ENCODE results near the gene CD8B.

Gene CD8B

GRCh38 chr2:86794861-86795260 is 66.8 kb downstream of the CD8B start:
- no peak for DNase-seq

GRCh38 chr2:86793752-86794151 is 67.9 kb downstream of the CD8B start:
- DNase-seq = no peak

GRCh38 chr2:86791573-86791972 is 70.1 kb downstream of the CD8B start:
- no peak for DNase-seq

DNA sequence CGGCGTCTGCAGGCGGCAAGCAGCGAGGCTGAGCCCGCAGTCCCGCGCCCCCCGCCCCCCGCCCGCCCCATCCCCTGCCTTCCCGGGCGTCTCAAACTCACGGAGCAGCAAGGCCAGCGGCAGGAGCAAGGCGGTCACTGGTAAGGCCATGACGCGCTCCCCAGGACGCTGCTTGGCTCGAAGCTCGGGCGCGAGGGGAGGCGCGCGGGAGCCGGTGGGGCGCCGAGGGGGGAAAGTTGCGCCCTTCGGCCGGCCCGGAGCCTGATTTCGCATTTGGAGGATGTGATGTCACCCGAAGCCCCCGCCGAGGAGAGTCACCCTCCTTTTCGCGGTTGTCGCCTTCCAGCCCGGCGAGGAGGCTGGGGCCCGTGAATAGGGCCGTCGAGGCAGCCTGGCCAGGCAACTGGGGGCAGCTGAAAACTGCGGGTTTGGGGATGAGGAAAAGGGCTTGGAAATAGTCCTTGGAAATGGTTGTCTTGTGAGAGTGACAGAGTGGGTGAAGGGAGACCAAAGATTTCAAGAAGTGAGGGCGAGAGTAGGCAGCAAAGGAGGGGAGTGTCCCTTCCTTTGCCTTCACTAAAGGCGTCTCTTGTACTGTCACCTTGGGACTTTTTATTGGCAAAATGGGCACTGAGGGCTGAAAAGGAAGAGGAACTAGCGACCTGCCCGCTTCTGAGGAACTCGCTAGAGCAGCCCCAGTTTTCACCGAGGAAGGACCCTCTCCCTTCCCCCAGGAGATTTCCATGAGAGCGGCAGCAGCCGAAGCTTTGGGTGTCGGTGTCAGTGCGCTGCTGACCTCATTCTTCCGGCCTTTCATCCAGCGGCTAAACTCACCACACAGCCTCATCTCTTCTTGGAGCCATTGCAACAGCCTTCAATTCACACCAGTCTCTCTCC is 70.8 kb downstream of the CD8B start, which contains the start of gene CD8A:
Gene CD8A, minus strand, starts transcription at position 238 of the 897 bp plus-strand sequence. Its CDS starts 88 bp downstream, at position 150.
- DNase-seq = no peak

DNA sequence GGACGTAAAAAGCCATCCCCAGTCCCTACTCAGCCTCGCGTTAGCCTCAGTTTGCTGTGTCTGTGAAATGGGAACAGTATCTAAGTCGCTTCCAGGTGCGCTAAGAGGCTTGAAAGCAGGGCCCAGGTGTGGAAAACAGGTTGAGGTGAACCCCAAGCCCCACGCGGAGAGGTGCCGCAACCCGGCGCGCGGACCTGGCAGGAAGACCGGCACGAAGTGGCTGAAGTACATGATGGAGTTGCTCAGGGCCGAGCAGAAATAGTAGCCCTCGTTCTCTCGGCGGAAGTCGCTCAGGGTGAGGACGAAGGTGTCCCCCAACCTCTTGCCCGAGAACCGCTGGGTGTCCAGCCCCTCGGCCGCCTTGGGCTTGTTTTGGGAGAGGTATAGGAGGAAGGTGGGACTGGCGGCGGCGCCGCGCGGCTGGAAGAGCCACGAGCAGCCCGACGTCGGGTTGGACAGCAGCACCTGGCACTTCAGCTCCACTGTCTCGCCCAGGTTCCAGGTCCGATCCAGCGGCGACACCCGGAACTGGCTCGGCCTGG is 71.5 kb downstream of the CD8B start:
- DNase-seq = no peak

- no peak for DNase-seq
Observed at GRCh38 chr2:86789687-86790133, 72.0 kb downstream of the CD8B start.

GRCh38 chr2:86788881-86789686 is 72.6 kb downstream of the CD8B start:
- DNase-seq = no peak

DNA sequence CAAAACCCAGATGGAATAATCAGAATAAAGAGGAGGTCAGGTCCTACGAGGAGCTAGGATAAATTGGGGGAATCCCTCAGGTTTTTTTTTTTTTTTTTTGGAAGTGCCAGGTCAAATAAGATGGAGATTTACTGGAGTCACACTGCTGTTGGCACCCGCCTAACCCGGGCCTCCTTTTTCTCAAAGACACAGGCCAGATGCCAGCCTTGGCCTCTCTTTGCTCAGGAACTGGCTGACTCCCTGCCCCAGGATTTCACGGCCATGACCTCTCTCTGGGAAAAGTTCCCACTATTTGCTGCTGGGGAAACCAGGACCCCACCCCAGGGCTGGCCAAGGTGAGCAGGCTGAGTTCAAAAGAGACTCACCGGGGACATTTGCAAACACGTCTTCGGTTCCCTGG is 73.5 kb downstream of the CD8B start:
- no peak for DNase-seq

DNA sequence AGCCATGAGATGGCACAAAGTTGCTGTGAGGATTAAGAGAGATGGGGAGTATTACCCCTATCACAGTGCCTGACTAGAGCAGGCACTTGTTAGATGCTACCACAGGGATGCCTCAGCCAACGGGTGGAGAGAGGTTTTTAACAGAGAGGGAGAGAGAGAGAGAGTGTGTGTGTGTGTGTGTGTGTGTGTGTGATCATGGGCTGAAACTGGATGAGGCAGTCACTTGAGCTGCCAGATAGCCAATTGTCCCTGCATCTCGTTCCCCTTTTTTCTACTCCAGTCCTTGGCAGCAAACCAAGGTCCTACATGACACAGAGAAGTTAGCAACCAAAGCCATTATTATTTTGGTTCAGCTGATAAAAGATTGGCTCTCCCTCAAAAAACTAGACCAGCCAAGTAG is 74.0 kb downstream of the CD8B start:
- DNase-seq = no peak

DNA sequence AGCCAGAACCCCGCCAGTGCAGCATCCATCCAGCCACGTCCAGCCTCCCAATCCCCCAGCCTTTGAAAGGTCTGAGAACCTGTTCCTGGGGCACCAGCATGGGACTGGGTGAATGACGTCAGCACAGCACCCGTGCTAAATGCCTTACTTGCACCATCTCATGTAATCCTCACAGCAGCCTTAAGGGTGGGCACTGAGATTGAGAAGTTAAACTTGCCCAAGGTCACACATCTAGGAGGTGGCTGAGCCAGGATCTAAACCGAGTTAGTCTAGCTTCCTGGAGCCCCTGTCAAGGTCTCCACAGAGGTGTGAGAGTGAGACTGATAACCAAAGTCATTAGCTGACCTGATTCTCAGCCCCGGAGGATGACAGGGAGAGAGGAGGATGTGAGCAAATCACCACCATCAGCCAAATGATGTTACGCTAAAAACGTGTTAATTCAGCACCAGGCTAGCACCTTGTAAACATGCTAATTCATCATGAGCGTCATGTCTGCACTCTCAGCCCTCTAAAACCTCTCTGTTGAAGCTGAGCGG is 75.6 kb downstream of the CD8B start:
- DNase-seq = no peak

DNA sequence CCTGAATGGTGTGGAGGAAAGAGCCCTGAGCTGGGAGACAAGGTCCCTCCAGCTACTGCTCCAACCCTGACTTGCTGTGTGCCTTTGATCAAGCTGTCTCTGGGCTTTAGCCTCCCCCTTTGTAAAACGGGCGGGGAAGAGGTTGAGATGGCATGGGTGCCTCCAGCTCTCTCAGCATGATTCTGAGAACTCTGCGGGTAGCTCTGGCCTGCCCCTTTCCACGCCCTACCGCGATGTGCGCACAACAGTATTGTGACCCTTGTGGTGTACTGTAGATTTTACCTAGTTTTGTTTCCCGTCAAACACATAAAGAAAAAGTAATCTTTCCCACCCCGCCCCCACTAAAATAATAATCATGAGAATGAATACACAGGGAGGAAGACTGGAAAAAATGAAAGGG is 76.2 kb downstream of the CD8B start:
- DNase-seq = no peak

DNA sequence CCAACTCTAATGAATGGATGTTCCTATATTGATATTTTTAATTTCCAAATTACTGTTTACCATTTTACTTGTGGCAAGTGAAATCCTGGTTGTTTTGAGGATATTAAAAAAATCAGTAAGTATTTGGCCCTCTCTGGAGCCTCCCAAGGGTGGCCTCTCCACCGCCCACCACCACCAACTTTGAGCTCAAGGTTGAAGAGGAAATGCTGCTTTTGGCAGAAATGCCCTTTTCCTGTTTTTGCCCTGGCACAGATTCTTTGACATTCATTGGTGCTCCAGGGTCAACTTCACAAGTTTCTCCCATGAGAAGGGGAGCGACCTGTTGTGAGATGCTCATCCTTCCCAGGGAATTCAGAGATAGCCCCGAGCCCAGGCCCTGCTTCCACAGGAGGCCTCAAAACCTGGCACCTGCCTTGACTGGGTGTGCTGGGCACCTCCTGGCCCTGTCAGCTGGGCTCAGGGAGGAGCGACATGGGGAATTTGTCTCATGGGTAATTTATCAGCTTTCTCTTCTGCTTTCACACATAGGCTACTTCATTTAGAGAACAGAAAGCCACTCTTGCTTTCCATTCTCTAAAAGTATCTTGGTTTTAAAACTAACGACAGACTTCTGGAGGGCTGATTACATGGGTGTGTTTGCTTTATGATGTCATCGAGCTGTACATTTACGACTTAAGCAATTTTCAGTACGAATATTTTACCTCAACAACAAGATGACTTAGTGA is 77.9 kb downstream of the CD8B start:
- DNase-seq = no peak

GRCh38 chr2:86782748-86783147 is 78.9 kb downstream of the CD8B start:
- no peak for DNase-seq

- no peak for DNase-seq
Observed at GRCh38 chr2:86781363-86781762, 80.3 kb downstream of the CD8B start.

DNA sequence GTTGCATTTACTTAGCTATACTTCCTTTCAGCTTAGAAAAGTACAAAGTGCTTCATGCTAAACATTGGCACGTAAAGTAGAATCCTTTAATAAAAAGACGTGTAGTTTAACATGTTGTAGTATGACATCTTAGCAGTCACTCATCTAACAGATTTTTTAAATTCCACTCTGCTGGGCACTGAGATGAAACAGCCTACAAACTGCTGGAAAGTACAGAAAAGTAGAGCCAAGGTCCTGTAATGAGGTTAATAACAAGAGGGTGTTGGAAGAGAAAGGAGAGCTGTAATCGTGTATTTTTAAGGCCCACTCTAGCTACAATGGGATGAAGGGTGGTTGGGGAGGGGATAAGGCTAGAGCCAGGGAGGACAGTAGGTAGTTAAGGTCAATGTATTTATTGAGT is 81.7 kb downstream of the CD8B start:
- DNase-seq = no peak

DNA sequence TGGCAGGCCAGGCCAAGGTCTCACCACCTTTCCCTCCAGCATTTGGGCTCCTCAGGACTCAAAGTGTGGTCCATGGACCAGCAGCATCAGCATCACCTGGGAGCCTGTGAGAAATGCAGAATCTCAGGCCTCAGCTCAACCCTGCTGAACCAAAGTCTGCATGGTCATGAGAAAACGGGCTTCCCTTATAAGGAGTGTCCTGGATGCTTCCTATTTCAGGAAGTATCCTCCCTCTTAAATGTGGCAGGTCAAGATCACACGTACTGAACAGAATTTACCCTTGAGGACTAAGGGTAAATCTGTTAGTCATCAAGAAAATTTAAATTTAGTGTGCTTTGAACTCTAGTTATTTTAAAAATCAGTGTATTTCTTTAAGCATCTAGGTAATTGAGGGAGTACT is 82.7 kb downstream of the CD8B start:
- DNase-seq = no peak

DNA sequence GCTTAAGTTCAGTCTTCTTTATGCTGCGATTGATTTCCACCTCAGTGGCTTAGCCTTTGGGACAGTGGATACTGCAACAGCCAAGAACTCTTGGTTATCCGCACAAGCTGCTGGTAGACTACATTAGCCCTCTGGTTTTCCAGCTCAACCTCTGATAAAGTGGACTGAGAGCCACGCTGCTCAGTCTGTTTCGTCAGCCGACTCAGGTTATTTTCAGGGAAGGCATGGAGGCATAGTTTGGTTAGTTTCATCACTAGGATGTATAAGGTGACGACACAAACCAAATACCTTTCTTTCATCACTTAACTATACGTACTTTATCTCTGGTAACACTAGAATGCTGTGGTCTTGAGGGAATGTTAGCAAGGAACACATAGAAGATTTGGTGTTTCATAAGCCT is 85.2 kb downstream of the CD8B start:
- DNase-seq = no peak

DNA sequence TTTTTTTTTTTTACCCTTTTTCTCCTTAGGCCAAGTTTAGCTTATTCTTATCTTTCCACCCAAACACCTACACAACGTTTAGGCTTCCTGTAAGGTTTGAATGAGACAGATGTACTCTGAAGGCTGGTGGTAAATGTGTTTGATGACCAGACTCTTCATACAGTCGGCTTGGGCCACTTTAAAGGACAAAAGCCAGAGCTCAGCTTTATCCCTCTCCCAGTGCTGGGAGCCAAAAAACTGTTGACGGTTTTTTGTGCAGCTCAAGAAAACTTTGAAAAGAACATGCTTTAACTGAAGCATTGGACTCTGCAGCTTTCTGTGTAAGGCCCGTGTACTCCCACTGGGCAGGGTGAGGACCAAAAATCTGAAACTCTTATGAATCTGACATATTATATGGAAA is 86.3 kb downstream of the CD8B start:
- no peak for DNase-seq

GRCh38 chr2:86774862-86775261 is 86.8 kb downstream of the CD8B start:
- DNase-seq = no peak

GRCh38 chr2:86772611-86773010 is 89.1 kb downstream of the CD8B start:
- no peak for DNase-seq

DNA sequence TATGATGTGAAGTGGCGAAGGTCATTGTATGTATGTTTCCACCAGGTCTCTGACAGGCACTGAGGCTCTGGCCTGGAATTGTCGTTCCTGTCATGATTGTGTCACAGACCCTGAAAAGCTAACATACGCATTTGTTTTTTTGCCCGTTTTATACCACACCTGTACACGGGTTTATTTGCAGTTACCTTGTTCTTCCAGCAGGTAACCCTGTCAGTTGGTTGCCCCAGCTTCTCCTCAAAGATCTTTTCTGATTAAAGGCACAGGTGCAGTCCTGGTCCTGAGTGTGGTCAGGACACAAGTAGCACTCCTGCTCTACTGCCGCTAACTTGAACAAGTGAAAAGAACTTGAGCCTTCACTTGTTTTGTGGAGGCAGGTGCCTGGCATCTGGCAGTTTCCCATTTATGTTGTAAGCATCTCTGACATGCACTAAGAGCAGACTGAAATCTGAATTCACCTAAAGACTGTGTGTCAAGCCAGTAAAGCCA is 90.8 kb downstream of the CD8B start:
- DNase-seq = no peak

- DNase-seq = no peak
Observed at GRCh38 chr2:86769838-86770237, 91.8 kb downstream of the CD8B start.

Measured in stimulated activated CD4-positive, alpha-beta T cell treated with anti-CD3 and anti-CD28 coated beads, Interleukin-4, amount 100 ng/mL, for 4 hours (primary cell).